ENCODE results near the gene TRAPPC11.

Gene TRAPPC11

GRCh38 chr4:183733181-183733580, 74.1 kb downstream of the TRAPPC11 start:
- TF ChIP-seq USF1 (IDR thresholded peaks at IDR 0.05) (no peak), CEBPB (IDR thresholded peaks at IDR 0.05) (no peak), TCF12 (IDR thresholded peaks at IDR 0.05; ENCODE audit: low read depth) (no peak), ZBTB7A (IDR thresholded peaks at IDR 0.05; ENCODE audit: low read depth) (no peak), TAF1 (IDR thresholded peaks at IDR 0.05; ENCODE audit: low read depth) (no peak), NFIC (IDR thresholded peaks at IDR 0.05) (no peak), CREB1 (IDR thresholded peaks at IDR 0.05; ENCODE audit: low read depth) (no peak), REST (IDR thresholded peaks at IDR 0.05; ENCODE audit: low read depth) (no peak), TEAD4 (IDR thresholded peaks at IDR 0.05) (no peak), RAD21 (IDR thresholded peaks at IDR 0.05; ENCODE audit: low read depth) (no peak)

GRCh38 chr4:183738081-183738673, 79.1 kb downstream of the TRAPPC11 start:
- TF ChIP-seq MAX (IDR thresholded peaks at IDR 0.05) = peak; percentile 68
- no peak for TF ChIP-seq CREB1 (IDR thresholded peaks at IDR 0.05; ENCODE audit: low read depth)
- TF ChIP-seq REST (IDR thresholded peaks at IDR 0.05; ENCODE audit: low read depth) = no peak
- peak; percentile 93 for TF ChIP-seq FOXM1 (IDR thresholded peaks at IDR 0.05; ENCODE audit: borderline replicate concordance, low read depth)
- peak; percentile 97 for TF ChIP-seq EP300 (IDR thresholded peaks at IDR 0.05; ENCODE audit: borderline replicate concordance)
- no peak for TF ChIP-seq USF1 (IDR thresholded peaks at IDR 0.05)
- peak; percentile 97 for TF ChIP-seq EGR1 (IDR thresholded peaks at IDR 0.05)
- TF ChIP-seq RAD21 (IDR thresholded peaks at IDR 0.05; ENCODE audit: low read depth) = peak; percentile 31
- TF ChIP-seq ZBTB7A (IDR thresholded peaks at IDR 0.05; ENCODE audit: low read depth) = no peak
- peak; percentile 98 for TF ChIP-seq TEAD4 (IDR thresholded peaks at IDR 0.05)
- TF ChIP-seq CEBPB (IDR thresholded peaks at IDR 0.05) = peak; percentile 71; the same call in 1 of the 2 replicates
- peak; percentile 95 for TF ChIP-seq NFIC (IDR thresholded peaks at IDR 0.05)
- TF ChIP-seq TCF12 (IDR thresholded peaks at IDR 0.05; ENCODE audit: low read depth) = peak; percentile 96
- TF ChIP-seq YY1 (IDR thresholded peaks at IDR 0.05; ENCODE audit: low read depth) = peak; percentile 69
- TF ChIP-seq TAF1 (IDR thresholded peaks at IDR 0.05; ENCODE audit: low read depth) = no peak

GRCh38 chr4:183738961-183739360, 79.9 kb downstream of the TRAPPC11 start:
- TF ChIP-seq RAD21 (IDR thresholded peaks at IDR 0.05; ENCODE audit: low read depth) = no peak
- no peak for TF ChIP-seq TAF1 (IDR thresholded peaks at IDR 0.05; ENCODE audit: low read depth)
- TF ChIP-seq ZBTB7A (IDR thresholded peaks at IDR 0.05; ENCODE audit: low read depth) = no peak
- no peak for TF ChIP-seq TEAD4 (IDR thresholded peaks at IDR 0.05)
- no peak for TF ChIP-seq TCF12 (IDR thresholded peaks at IDR 0.05; ENCODE audit: low read depth)
- TF ChIP-seq NFIC (IDR thresholded peaks at IDR 0.05) = no peak
- TF ChIP-seq YY1 (IDR thresholded peaks at IDR 0.05; ENCODE audit: low read depth) = no peak
- TF ChIP-seq MAX (IDR thresholded peaks at IDR 0.05) = no peak
- no peak for TF ChIP-seq EP300 (IDR thresholded peaks at IDR 0.05; ENCODE audit: borderline replicate concordance)
- TF ChIP-seq FOXM1 (IDR thresholded peaks at IDR 0.05; ENCODE audit: borderline replicate concordance, low read depth) = no peak
- no peak for TF ChIP-seq REST (IDR thresholded peaks at IDR 0.05; ENCODE audit: low read depth)
- TF ChIP-seq CEBPB (IDR thresholded peaks at IDR 0.05) = no peak
- TF ChIP-seq EGR1 (IDR thresholded peaks at IDR 0.05) = no peak
